GM12873 (cell line): ENCODE results near the gene FAM76B.

Experiments used
- CTCF ChIP-seq: IDR thresholded peaks from 2 replicates; pipeline ENCODE4 v1.5.1; 2012; ENCODE audit warnings: low read depth, mild to moderate bottlenecking, moderate library complexity, low read length, control low read depth; ENCODE audit not compliant: insufficient read depth; ENCODE audit errors: missing control alignments

FAM76B gene

GRCh38 chr11:95799546-95799945, 10.0 kb upstream of the FAM76B start:
- TF ChIP-seq CTCF, result no peak

GRCh38 chr11:95796501-95796900, 6.9 kb upstream of the FAM76B start:
- TF ChIP-seq CTCF, result no peak

- TF ChIP-seq CTCF, result no peak
Observed at GRCh38 chr11:95795627-95796295, 6.2 kb upstream of the FAM76B start.

- TF ChIP-seq CTCF, result no peak
Observed at GRCh38 chr11:95794086-95794485, 4.5 kb upstream of the FAM76B start.

GRCh38 chr11:95793116-95793515, 3.5 kb upstream of the FAM76B start:
- no peak for TF ChIP-seq CTCF

GRCh38 chr11:95792700-95793099, 3.1 kb upstream of the FAM76B start:
- TF ChIP-seq CTCF, result no peak

GRCh38 chr11:95792200-95792599, 2.6 kb upstream of the FAM76B start:
- TF ChIP-seq CTCF, result no peak
